GM10266 (cell line): Measurements from ENCODE around the gene PCNA.

Source experiments
- DNase-seq: peaks from one replicate; pipeline ENCODE4 v3.0.0; 2012; ENCODE audit errors: extremely low spot score
- TF ChIP-seq, protein P1 (sequence below): IDR thresholded peaks from 2 replicates; pipeline ENCODE4 v1.5.1; 2012; ENCODE audit warnings: mild to moderate bottlenecking, low read depth; ENCODE audit not compliant: control insufficient read depth, insufficient read depth; ENCODE audit errors: missing control alignments

Gene PCNA

DNA sequence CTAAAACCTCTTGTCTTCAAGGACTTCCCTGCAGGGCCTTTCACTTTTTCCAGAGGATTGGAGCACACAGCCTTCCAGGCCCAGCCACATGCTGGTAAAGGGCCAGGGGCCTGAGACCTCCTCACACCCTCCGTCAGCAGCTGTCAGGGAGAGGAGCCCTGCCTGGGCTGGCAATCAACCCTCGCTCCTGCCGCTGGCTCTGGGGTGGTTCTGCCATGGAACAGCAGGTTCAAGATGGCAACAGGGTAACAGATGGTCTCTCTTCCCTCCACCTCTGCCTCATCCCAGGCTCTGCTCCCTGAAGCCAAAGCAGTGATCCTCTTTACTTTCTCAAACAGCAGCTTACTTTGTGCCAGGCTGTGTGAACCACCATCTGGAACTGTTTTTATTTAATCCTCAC lies 23.8 kb downstream of the PCNA start:
- no peak for DNase-seq
- TF ChIP-seq, protein P1, sequence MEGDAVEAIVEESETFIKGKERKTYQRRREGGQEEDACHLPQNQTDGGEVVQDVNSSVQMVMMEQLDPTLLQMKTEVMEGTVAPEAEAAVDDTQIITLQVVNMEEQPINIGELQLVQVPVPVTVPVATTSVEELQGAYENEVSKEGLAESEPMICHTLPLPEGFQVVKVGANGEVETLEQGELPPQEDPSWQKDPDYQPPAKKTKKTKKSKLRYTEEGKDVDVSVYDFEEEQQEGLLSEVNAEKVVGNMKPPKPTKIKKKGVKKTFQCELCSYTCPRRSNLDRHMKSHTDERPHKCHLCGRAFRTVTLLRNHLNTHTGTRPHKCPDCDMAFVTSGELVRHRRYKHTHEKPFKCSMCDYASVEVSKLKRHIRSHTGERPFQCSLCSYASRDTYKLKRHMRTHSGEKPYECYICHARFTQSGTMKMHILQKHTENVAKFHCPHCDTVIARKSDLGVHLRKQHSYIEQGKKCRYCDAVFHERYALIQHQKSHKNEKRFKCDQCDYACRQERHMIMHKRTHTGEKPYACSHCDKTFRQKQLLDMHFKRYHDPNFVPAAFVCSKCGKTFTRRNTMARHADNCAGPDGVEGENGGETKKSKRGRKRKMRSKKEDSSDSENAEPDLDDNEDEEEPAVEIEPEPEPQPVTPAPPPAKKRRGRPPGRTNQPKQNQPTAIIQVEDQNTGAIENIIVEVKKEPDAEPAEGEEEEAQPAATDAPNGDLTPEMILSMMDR, result no peak

DNA sequence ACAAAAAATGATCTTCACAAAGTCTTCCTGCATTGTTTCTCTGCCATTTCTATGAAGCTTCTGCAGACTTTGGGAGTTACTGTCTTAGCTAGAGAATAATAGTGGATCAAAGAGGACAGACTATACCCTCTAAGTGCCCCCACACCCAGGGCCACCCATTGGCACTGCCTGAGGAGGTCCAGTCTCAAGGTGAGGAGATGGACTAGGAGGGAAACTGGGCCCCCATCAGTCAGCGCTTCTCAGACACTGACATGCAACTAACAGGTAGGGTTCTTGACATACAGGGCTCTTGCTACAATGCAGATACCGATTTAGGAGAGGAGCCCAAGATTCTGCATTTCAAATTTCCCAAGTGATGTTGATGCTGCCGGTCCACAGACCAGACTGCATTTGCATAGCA lies 24.3 kb downstream of the PCNA start:
- no peak for DNase-seq
- TF ChIP-seq, protein P1, result no peak

DNA sequence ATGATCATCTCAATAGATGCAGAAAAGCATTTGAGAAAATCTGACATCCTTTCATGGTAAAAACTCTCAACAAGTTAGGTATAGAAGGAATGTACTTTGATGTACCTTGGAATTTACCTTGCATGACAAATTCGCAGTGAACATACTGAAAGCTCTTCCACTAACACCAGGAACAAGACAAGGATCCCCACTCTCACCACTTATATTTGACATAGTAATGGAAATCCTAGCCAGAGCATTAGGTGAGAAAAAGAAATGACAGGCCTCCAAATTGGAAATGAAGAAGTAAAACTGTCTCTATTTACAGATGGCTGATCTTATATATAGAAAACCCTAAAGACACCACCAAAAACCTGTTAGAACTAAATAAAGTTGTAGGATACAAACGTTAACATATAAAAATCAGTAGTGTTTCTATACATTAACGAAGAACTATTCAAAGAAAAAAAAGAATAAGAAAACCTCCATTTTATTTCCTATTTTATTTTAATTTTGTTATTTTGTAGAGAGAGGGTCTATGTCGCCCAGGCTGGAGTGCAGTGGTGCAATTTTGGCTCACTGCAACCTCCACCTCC lies 26.9 kb downstream of the PCNA start:
- TF ChIP-seq, protein P1, result no peak

DNA sequence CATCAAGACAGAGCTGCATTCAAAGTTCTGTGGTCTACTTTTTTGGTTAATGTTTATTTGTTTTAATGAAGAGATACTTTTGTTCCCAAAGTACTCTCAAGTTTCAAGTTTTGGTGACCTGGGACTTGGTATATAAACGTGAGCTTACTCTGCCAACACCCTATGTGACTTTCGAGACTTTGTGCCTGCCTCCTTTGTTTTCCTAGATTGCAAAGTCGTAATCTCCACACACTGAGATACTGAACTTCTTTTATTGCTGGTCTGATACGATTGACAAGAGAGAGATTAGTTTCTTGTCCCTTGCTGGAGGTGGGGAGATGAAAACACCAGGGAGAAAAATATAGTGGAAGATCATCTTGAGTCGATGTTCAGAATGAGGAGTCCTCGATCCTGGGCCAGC lies 27.9 kb downstream of the PCNA start:
- TF ChIP-seq, protein P1, result no peak
- DNase-seq, result no peak

More for the DNA sequence above, 26.9 kb downstream of the PCNA start:
- DNase-seq, result no peak

DNA sequence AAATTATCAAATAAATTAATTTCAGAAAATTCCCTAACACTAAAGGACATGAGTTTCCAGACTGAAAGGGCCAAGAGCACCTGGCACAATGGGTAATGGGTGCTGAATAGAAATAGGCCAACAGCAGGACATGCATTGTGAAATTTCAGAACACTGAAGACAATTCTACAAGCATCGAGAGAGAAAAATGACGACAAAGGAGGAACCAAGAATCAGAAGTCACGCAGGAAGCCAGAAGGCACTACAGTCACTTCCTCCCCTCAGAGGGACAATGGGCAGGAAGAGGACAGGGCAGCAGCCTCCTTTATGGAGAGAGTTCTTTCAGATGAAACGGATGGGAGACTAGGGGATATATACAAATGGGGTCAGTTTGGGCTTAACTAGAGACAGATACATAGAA lies 29.6 kb downstream of the PCNA start:
- TF ChIP-seq, protein P1, result no peak
- no peak for DNase-seq

DNA sequence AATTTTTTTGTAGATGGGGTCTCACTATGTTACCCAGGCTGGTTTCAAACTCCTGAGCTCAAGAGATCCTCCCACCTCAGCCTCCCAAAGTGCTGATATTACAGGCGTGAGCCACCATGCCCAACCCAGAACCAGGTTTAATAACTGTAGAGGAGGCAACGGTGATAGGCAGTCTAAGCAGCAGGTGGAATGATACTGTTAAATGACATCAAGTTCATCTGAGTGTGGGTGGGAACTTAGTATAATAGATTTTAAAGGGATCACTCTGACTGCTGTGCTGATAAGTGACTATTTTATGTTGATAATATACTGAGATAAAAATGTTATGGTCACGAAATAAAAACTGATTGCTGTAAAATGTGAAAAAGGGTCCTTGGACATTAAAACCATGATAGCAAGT lies 31.1 kb downstream of the PCNA start:
- TF ChIP-seq, protein P1, result no peak
- DNase-seq, result no peak

DNA sequence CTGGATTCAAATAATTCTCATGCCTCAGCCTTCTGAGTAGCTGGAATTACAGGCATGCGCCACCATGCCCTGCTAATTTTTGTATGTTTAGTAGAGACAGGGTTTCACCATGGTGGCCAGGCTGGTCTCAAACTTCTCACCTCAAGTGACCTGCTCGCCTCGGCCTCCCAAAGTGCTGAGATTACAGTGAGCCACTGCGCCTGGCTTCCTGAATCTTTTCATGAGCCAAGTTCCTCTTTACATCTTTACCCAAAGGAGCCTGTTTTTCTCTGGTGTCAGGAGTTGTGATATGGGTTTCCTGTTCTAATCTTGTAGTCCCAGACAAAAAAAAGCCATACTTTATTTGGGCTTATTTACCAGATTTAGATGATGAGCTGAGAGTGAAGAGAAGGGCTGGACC lies 34.4 kb downstream of the PCNA start:
- TF ChIP-seq, protein P1, result no peak
- no peak for DNase-seq
